HCT116 (cell line): Measurements from ENCODE around the gene MTA1. TPM values are rescaled to one million over a fixed set of nuclear protein-coding genes. Genes with fewer than 3 reads are reported as not detected.

Source experiments
- ATAC-seq: fragments of 200-7000 bp; cut with Tn5 transposase; 2 replicates; pipeline ENCODE4 v1.9.1; 2020; ENCODE audit warnings: mild to moderate bottlenecking, moderate library complexity
- BruUV-seq: library from RNA; stranded (reverse); fragments of 400-500 nt; replicated peaks from 2 replicates; lab custom pipeline; 2021; lab: Mats Ljungman, UMichigan
- CTCF ChIA-PET: fragments of 300-600 bp; sonication (Branson Sonifier 250); formaldehyde crosslinking; loops from one replicate; lab custom pipeline; 2021; ENCODE audit warnings: antibody characterized with exemption; lab: Charles Lee
- POLR2A ChIA-PET: fragments of 300-600, 350-600 bp; sonication (Branson Sonifier 250); formaldehyde crosslinking; loops from one replicate; lab custom pipeline; 2021; ENCODE audit warnings: antibody characterized with exemption; lab: Charles Lee
- RAD21 ChIA-PET, 2 experiments: fragments of 300-600 bp; sonication (Branson Sonifier 250); formaldehyde crosslinking; loops; one replicate each; lab custom pipeline; 2023; ENCODE audit warnings: low total read pairs in 2 of 2; ENCODE audit not compliant: uncharacterized antibody in 2 of 2, unreplicated experiment in 2 of 2, low non-redundant PET in 1 of 2; lab: Charles Lee
- DNase-seq: peaks from one replicate; pipeline ENCODE4 v3.0.0-alpha.2; 2010; ENCODE audit warnings: low read depth, low spot score
- H2AFZ ChIP-seq: fragments of 200-600 bp; shearing (Covaris generic), sonication (generic); 2 replicates; pipeline ENCODE4 v1.6.1; 2017; ENCODE audit warnings: low read depth, mixed run types, mixed read lengths, antibody characterized with exemption, low read length; ENCODE audit not compliant: poor library complexity, severe bottlenecking
- H3K27ac ChIP-seq: 2 replicates; pipeline ENCODE4 v1.5.1; 2012; ENCODE audit warnings: low read depth, low read length
- H3K27me3 ChIP-seq: fragments of 200-600 bp; sonication (generic); 2 replicates; pipeline ENCODE4 v1.6.1; 2016; ENCODE audit warnings: mixed run types, low read length, mixed read lengths; ENCODE audit not compliant: insufficient read depth
- H3K36me3 ChIP-seq, 2 experiments: fragments of 200-500 bp in 1 of 2; fragments of 200-600 bp in 1 of 2; sonication (Bioruptor generic) in 1 of 2; sonication (generic) in 1 of 2; 2 replicates each; pipeline versions ENCODE4 v1.5.1 to v1.6.1; 2014 to 2016; ENCODE audit warnings: low read length in 2 of 2, inconsistent platforms in 1 of 2, mixed read lengths in 1 of 2, mixed run types in 1 of 2; ENCODE audit not compliant: insufficient read depth in 2 of 2, control insufficient read depth in 1 of 2
- H3K4me1 ChIP-seq, 2 experiments: fragments of 200-600 bp in 1 of 2; sonication (generic) in 1 of 2; 2 replicates each; pipeline versions ENCODE4 v1.5.1 to v1.6.1; 2012 to 2017; ENCODE audit warnings: low read length in 2 of 2, inconsistent platforms in 1 of 2, mild to moderate bottlenecking in 1 of 2, mixed read lengths in 1 of 2, mixed run types in 1 of 2, moderate library complexity in 1 of 2; ENCODE audit not compliant: insufficient read depth in 2 of 2, control insufficient read depth in 1 of 2
- H3K4me2 ChIP-seq: fragments of 200-600 bp; sonication (generic); 2 replicates; pipeline ENCODE4 v1.6.1; 2017; ENCODE audit warnings: mixed run types, low read length, mixed read lengths
- H3K4me3 ChIP-seq, 2 experiments: fragments of 200-600 bp in 1 of 2; sonication (generic) in 1 of 2; replicated peaks in 1 of 2; 2 replicates each; pipeline ENCODE4 v1.5.1; 2011 to 2016; ENCODE audit warnings: low read length in 2 of 2, control low read depth in 1 of 2, low read depth in 1 of 2, mild to moderate bottlenecking in 1 of 2, mixed read lengths in 1 of 2, mixed run types in 1 of 2
- H3K79me2 ChIP-seq: fragments of 200-600 bp; sonication (generic); 2 replicates; pipeline ENCODE4 v1.6.1; 2017; ENCODE audit warnings: mild to moderate bottlenecking, mixed run types, low read length, moderate library complexity, mixed read lengths; ENCODE audit not compliant: insufficient read depth
- H3K9ac ChIP-seq: fragments of 200-600 bp; sonication (generic); 2 replicates; pipeline ENCODE4 v1.6.1; 2016; ENCODE audit warnings: low read length, mixed read lengths
- H3K9me2 ChIP-seq: fragments of 200-600 bp; sonication (generic), shearing (Covaris generic); 2 replicates; pipeline ENCODE4 v1.6.1; 2017; ENCODE audit warnings: mixed run types, mild to moderate bottlenecking, moderate library complexity; ENCODE audit not compliant: insufficient read depth
- H3K9me3 ChIP-seq, 2 experiments: fragments of 200-500 bp in 1 of 2; fragments of 200-600 bp in 1 of 2; sonication (Bioruptor generic) in 1 of 2; sonication (generic) in 1 of 2; 2 replicates each; pipeline ENCODE4 v1.6.1; 2014 to 2017; ENCODE audit warnings: low read length in 2 of 2, mixed read lengths in 2 of 2, inconsistent platforms in 1 of 2, low read depth in 1 of 2, mild to moderate bottlenecking in 1 of 2, mixed run types in 1 of 2, moderate library complexity in 1 of 2; ENCODE audit not compliant: control insufficient read depth in 1 of 2, insufficient read depth in 1 of 2
- H4K20me1 ChIP-seq: fragments of 200-600 bp; sonication (generic), shearing (Covaris generic); 2 replicates; pipeline ENCODE4 v1.6.1; 2017; ENCODE audit warnings: mixed run types, mild to moderate bottlenecking, moderate library complexity; ENCODE audit not compliant: insufficient read depth
- ATF3 ChIP-seq: IDR thresholded peaks from 2 replicates; pipeline ENCODE4 v1.6.1; 2012
- CBX3 ChIP-seq: IDR thresholded peaks from 2 replicates; pipeline ENCODE4 v1.6.1; 2012; ENCODE audit warnings: low read depth
- ELF1 ChIP-seq: IDR thresholded peaks from 2 replicates; pipeline ENCODE4 v1.6.1; 2012; ENCODE audit warnings: low read depth, borderline replicate concordance
- FOSL1 ChIP-seq: IDR thresholded peaks from 2 replicates; pipeline ENCODE4 v1.6.1; 2012; ENCODE audit warnings: low read depth
- MAX ChIP-seq: IDR thresholded peaks from 2 replicates; pipeline ENCODE4 v1.6.1; 2012
- POLR2A ChIP-seq: IDR thresholded peaks from 2 replicates; pipeline ENCODE4 v1.7.0; 2011; ENCODE audit warnings: borderline replicate concordance; ENCODE audit not compliant: insufficient read depth, insufficient read length; ENCODE audit errors: extremely low read depth
- POLR2AphosphoS5 ChIP-seq: IDR thresholded peaks from 2 replicates; pipeline ENCODE4 v1.6.1; 2011; ENCODE audit warnings: mild to moderate bottlenecking, low read depth, low read length, moderate library complexity
- RAD21 ChIP-seq: IDR thresholded peaks from 2 replicates; pipeline ENCODE4 v1.6.1; 2012; ENCODE audit warnings: low read depth, mild to moderate bottlenecking
- REST ChIP-seq: IDR thresholded peaks from 2 replicates; pipeline ENCODE4 v1.6.1; 2012; ENCODE audit warnings: low read depth
- SIN3A ChIP-seq: IDR thresholded peaks from 2 replicates; pipeline ENCODE4 v1.6.1; 2012; ENCODE audit warnings: low read depth
- SP1 ChIP-seq: IDR thresholded peaks from 2 replicates; pipeline ENCODE4 v1.6.1; 2012; ENCODE audit warnings: low read depth
- YY1 ChIP-seq: IDR thresholded peaks from 2 replicates; pipeline ENCODE4 v1.6.1; 2011; ENCODE audit warnings: low read length, low read depth, moderate library complexity, mild to moderate bottlenecking; ENCODE audit not compliant: insufficient replicate concordance; ENCODE audit errors: extremely low read depth
- ZBTB33 ChIP-seq: IDR thresholded peaks from 2 replicates; pipeline ENCODE4 v1.6.1; 2011; ENCODE audit warnings: mild to moderate bottlenecking, low read length, moderate library complexity; ENCODE audit not compliant: insufficient replicate concordance; ENCODE audit errors: extremely low read depth
- intact Hi-C: fragments of 100-400 bp; cut with micrococcal nuclease; formaldehyde crosslinking; loops from 2 replicates; pipeline ENCODE4 v1.10.0; 2022
- total RNA-seq: library from RNA; stranded (reverse); gene quantifications from one replicate; pipeline ENCODE4 v1.2.1, GENCODE V29; 2021; ENCODE audit not compliant: unreplicated experiment

Gene MTA1
- total RNA-seq, 1 experiment from 2014 or later = 229 TPM

GRCh38 chr14:105498430-105499255 is 79.0 kb downstream of the MTA1 start:
- intact Hi-C loops = no loop called here
- no peak for DNase-seq
- no peaks in the 10 kb centered on the region for H3K27me3 ChIP-seq
- H3K36me3 ChIP-seq = no peaks in the 10 kb centered on the region
- no peak for TF ChIP-seq MAX
- no peak for TF ChIP-seq FOSL1
- no peak for TF ChIP-seq SIN3A
- TF ChIP-seq POLR2A = no peak
- H3K79me2 ChIP-seq = no peaks in the 10 kb centered on the region
- H3K27ac ChIP-seq = no peak overlapping the region
- no peaks in the 10 kb centered on the region for H4K20me1 ChIP-seq
- H3K9ac ChIP-seq = no peak overlapping the region
- BruUV-seq = no TSS peak
- H3K4me3 ChIP-seq = no peak overlapping the region
- H3K9me3 ChIP-seq = no peaks in the 10 kb centered on the region
- ChIA-PET POLR2A (no interaction called here), CTCF (no interaction called here), RAD21 (no interaction called here)
- H2AFZ ChIP-seq = no peak overlapping the region
- H3K4me1 ChIP-seq = no peaks in the 10 kb centered on the region
- no peaks in the 10 kb centered on the region for H3K9me2 ChIP-seq
- ATAC-seq = no peak
- H3K4me2 ChIP-seq = no peak overlapping the region

GRCh38 chr14:105499256-105500035 is 79.8 kb downstream of the MTA1 start:
- no peak overlapping the region for H2AFZ ChIP-seq
- H3K27ac ChIP-seq = no peak overlapping the region
- H3K9ac ChIP-seq = no peak overlapping the region
- no peaks in the 10 kb centered on the region for H3K9me2 ChIP-seq
- no peaks in the 10 kb centered on the region for H4K20me1 ChIP-seq
- CTCF ChIA-PET = no interaction called here
- POLR2A ChIA-PET = no interaction called here
- DNase-seq = no peak
- H3K4me2 ChIP-seq = no peak overlapping the region
- peak; percentile 25 for ATAC-seq
- H3K79me2 ChIP-seq = no peaks in the 10 kb centered on the region
- H3K9me3 ChIP-seq = no peaks in the 10 kb centered on the region
- H3K4me3 ChIP-seq = no peak overlapping the region
- H3K4me1 ChIP-seq = no peaks in the 10 kb centered on the region
- no TSS peak for BruUV-seq
- RAD21 ChIA-PET = no interaction called here
- H3K27me3 ChIP-seq = no peaks in the 10 kb centered on the region
- intact Hi-C loops = no loop called here
- H3K36me3 ChIP-seq = no peaks in the 10 kb centered on the region
- no peak for TF ChIP-seq CBX3
- no peak for TF ChIP-seq RAD21
- TF ChIP-seq YY1 = no peak
- TF ChIP-seq SP1 = no peak
- TF ChIP-seq ATF3 = no peak
- no peak for TF ChIP-seq REST
- no peak for TF ChIP-seq POLR2AphosphoS5
- no peak for TF ChIP-seq ZBTB33
- no peak for TF ChIP-seq ELF1
